Stimulated activated CD8-positive, alpha-beta memory T cell treated with anti-CD3 and anti-CD28 coated beads, Interleukin-4, amount 100 ng/mL, for 1 hour (primary cell): Measurements from ENCODE around the gene GID8.
"Not testable (repeated sequence)": the region's sequence is repeated elsewhere in the genome, so short reads cannot be mapped to it uniquely, and the experiment has no call there.

Experiments used
- DNase-seq, 2 donors: peaks; one replicate each; pipeline ENCODE4 v3.0.0-alpha.2; 2020; ENCODE audit warnings: low read depth in 2 of 2, low spot score in 1 of 2

Gene GID8

DNA sequence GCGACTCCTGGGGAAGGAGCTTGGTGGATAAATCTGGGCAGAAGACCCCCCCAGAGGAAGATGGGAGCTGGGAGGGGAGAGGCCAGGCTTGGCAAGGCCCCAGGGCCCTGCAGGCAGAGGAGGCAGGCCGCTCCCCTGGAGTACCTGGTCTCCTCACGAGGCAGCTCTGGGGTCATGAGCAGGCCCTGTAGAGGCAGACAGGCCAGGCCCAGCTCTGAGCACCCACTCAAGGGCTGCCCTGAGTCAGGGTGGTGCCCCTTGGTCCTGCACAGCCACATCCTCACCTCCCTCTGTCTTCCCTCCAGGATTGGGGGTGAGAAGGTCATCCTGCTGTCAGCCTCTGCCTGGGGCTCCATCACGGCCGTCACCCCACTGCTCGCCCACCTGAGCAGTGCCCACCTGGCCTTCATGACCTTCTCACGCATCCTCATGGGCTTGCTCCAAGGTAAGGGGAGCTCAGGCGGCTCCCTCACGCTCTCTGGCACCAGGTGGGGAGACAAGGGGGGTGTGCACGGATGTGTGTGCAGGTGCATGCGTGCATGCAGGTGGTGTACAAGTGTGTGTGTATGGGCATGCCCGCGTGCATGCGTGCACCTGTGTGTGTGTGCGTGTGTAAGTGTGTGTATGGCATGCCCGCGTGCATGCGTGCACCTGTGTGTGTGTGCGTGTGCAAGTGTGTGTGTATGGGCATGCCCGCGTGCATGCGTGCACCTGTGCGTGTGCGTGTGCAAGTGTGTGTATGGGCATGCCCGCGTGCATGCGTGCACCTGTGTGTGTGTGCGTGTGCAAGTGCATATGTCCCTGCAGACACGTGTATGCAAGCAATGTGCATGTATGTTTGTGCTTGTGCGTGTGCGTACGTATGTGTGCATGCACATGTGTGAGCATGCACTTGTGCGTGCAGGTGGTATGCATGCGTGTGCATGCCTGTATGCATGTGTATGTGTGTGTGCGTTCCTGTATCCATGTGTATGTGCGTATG lies 19.5 kb downstream of the GID8 start:
- DNase-seq: no peak

DNA sequence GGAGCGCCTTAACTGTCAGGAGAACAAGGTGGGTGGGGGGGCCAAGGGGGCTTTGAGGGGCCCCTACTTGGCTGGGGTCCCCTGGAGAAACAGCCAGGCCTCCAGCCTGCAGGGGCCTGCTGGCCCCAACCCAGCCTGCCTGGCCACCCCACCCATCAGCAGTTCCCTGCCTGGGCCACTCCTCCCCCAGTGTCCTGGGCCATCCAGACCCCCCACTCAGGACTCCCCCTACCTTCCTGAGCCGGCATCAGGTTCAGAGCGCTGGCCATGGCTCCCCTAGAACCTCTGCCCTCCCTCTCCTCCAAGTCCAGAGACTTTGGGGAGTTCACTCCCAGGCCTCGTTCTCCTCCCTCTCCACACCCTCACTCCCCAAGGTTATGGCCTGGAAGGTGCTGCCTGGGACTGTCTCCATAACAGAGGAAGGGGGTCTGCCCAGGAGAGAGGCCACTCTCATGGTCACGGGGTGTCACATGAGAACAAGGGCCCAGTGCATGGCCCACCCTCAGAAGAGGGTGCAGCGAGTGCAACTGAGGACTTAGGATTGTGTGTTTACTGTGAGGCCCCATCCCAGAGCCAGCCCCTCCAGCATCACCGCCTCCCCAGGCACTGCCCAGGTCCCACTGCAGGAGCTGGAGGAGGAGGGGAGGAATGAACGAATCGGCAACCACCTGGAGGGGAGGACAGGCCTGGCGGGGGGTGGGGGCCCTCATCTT lies 20.6 kb downstream of the GID8 start:
- DNase-seq: no peak

DNA sequence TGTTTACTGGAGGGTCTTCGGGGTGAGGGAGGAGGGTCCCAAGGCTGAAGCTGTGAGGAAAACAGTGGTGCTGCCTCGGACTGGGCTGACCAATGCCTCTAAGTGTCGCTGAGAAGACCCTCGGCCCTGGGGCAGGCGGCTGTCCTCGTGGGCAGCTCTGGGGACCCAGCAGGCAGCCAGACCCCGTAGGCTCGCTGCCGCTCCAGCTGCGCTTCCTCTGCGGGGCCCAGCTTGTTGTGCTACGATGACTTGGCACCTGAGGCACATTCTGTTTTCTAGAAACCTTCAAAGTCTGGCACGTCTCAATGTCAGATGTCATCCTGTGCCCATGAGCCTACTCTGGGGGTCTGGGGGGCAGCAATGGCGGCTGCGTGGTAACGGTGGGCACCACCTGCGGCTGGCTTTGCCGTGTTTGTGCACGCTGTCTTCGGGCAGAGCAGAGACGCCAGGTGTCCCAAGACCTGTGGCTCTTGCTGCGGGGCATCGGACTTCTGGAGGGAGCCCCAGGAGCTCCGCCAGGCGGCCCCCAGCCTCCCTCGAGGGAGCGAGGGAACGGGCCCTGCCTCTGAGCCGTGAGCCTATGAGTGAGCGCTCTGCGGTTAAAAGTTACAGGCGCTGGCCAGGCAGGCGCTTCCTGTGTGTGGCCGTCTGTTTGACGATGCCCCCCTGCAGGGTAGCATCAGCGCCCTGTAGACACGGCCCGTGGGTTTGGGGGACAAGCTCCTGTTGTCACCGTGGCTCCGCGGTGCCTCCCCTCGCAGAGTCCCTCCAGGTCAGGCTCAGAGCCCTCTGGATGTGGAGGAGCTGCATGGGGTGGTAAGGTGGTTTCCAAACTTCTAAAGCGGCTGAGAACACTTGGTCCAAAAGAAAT lies 21.4 kb downstream of the GID8 start:
- DNase-seq: no peak

DNA sequence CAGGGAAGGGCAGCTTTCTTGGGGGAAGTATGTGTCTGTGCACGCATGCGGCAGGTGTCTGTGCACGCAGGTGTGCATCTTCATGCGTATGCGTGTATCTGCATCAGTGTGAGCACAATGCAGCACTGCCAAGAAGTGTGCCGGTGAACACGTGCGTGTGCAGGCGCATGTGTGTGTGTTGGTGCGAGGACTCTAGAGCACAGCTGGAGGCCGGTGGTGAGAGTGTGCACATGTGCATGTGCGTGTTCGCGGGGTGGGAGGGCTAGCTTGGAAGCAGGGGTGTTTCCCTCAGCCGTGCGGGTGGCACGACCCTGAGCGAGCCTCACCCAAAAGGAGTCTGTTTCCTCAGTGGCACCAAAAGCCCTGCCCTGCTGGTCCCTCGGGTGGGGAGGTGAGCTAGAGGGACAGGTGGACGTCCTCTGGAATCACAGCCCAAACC lies 22.1 kb downstream of the GID8 start:
- DNase-seq: no peak

DNA sequence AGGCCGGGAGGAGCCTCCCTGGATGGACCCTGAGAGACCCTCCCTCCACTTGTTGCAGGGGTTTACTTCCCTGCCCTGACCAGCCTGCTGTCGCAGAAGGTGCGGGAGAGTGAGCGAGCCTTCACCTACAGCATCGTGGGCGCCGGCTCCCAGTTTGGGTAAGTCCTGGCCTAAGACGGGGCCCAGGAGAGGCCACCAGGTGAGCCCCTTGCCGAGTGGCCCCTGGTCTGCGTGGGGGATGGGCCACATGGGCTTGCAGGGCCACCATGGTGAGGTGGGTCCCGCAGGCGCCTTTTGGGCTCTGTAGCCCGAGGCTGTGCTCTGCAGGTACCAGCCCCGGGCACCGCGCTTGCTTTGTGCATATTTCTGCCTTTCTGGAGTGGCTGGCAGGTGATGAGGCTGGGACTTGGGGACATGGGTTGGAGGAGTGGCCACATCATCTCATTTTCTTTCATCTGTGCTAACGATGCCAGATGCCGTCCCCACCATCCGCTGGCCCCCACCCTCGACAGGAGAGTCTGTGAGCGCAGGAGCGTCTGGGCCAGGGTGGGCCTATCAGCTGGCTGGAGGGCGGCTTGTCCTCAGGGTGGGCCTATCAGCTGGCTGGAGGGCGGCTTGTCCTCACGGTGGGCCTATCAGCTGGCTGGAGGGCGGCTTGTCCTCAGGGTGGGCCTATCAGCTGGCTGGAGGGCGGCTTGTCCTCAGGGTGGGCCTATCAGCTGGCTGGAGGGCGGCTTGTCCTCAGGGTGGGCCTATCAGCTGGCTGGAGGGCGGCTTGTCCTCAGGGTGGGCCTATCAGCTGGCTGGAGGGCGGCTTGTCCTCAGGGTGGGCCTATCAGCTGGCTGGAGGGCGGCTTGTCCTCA lies 22.7 kb downstream of the GID8 start:
- DNase-seq: not testable (repeated sequence)

DNA sequence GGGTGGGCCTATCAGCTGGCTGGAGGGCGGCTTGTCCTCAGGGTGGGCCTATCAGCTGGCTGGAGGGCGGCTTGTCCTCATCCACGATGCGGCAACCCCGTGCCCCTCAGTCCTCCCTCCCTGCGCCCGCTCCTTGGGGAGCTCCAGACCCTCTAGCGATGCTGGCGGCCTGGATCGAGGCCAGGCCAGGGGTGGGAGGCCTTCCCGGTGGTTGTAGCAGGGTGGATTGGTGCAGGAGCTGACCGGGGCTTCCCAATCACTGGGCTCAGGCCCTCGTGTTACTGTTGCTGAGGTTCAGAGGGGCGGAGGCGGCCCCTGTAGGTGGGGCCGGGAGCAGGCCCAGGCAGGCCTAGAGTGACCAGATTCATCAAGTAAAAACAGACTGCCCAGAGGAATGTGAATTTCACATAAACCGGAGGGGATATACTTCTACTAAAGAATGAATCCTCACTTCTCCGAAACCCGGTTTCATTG lies 23.4 kb downstream of the GID8 start:
- DNase-seq: no peak

DNA sequence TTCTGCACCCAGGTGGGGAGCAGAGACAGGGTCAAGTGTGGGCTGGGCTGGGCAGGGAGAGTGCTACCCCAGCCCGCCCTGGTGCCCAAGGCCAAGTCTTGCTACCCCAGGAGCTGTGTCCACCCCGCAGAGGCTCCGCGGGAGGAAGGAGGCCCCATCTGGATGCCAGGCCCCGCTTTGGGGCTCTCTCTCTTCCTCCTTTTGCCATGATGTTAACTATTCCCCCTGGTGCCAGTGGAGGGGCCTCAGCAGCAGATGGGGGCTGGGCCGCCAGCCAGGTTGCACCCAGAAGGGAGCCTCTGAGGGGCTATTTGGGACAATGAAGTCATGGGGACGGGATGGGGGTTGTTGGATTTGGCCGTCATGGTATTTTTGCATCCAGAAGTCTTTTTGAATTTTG lies 23.9 kb downstream of the GID8 start:
- no peak for DNase-seq

DNA sequence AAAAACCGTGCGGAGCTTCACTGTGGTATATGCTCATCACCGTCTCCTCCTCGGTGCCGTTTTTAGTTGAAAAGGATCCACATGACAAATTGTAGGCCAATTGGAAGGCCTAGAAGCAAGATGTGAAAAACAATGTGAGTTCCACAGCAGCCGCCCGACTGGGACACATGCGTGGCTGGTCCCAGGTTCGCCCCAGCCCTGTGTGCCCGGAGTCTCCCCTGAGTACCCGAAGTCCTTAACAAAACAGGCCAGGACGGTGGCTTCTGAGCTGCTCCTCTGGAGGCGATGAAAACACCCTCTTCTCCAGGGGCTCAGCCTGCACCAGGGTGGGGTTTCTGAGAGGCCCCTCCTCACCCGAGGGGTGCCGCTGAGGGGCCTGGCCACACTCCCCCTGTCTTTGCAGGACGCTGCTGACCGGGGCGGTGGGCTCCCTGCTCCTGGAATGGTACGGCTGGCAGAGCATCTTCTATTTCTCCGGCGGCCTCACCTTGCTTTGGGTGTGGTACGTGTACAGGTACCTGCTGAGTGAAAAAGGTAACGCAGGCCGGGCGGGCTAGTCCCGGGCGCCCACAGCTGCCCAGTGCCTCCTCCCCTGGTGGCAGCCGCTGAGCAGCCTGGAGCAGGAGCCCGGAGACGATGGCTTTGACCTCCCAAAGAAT lies 24.4 kb downstream of the GID8 start:
- no peak for DNase-seq

DNA sequence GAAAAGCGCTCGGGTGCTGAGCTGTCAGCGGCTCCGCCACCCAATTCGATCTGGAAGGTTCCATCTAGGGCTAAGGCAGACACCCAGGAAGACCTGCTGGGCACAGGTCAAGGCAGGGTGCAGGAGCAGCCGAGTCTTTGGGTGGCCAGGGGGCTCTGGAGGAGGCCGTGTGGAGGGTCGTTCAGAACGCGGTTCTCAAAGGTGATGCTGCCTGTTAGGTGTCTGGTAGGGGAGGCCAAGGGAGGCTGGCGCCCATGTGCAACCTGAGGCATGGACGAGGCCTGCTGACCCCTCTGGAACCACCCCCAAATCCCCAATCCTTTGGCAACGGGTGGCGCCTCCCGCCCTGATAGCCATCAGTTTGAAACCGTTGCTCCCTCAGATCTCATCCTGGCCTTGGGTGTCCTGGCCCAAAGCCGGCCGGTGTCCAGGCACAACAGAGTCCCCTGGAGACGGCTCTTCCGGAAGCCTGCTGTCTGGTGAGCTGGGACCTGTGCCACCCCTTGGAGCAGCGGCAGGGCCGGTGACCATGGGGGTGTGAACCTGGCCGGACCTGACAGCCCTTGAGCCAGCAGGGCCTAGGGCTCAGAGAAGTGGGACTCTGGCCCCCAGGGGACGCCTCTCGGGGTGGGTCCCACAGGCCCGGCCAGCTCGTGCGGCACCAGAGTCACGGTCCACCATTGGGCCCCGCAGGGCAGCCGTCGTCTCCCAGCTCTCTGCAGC lies 25.1 kb downstream of the GID8 start:
- no peak for DNase-seq

DNA sequence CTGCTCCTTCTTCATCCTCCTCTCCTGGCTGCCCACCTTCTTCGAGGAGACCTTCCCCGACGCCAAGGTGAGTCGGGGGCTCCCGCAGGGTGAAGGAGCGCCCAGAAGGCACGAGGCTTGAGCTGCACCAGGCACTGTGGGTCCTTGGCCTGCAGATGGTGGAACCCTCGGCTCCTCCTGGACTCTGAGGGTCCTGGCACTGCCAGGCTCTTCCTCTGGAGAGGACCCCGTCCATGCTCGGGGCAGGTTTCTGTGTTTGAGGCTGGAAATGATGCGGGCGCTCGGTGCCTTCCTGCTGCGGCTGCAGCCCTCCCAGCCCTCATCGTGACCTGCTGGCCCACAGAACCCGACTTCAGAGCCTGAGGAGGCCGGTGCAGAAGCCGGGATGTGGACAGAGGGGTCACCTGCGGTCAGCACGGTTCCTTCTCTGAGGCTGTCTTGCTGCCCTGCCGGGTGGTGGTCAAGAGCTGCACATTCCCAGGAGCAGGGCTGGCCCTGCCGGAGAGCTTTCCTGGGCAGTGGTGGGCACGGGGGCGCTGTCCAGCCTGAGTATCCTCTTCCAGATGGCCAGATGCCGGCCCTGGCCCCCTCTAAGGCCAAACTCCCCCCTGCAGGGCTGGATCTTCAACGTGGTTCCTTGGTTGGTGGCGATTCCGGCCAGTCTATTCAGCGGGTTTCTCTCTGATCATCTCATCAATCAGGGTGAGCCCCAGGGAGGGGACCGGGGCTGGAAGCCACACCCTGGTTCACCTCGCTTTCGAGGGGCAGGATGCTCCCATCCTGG lies 25.9 kb downstream of the GID8 start:
- no peak for DNase-seq

DNA sequence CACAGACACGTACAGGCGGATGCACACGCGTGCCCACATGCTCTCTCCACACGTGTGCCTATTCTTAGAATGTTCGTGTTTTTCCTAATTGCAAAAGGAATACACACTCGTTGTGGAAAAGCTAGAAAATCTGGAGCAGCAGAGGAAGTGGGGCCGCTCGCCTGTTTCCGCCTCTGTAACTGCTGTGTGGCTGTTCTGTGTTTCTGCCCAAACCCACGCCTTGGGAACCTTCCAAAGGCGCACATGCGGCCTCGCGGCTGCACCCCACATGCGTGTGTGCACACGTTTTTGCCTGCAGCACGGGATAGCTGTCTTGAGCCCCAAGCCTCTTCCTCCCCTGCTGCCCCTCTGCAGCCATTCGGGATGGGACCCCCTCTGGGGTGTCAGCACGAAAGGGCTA lies 26.8 kb downstream of the GID8 start:
- DNase-seq: no peak

DNA sequence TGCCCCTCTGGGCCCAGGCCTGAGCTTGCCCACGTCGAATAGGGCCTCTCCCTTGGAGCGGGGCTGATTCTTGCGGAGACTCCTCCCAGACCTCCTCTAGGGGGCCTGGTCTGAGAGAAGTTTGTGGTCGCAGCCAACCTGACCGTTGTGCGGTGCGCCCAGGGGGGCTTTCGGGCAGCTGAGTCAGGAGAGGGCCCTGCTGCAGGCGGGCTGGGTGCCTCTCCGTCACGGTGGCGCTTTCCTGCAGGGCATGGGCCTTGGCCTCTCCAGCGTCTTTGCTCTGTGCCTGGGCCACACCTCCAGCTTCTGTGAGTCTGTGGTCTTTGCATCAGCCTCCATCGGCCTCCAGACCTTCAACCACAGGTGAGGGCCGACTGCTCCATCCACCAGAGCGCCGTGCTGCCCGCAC lies 27.4 kb downstream of the GID8 start:
- DNase-seq: no peak

DNA sequence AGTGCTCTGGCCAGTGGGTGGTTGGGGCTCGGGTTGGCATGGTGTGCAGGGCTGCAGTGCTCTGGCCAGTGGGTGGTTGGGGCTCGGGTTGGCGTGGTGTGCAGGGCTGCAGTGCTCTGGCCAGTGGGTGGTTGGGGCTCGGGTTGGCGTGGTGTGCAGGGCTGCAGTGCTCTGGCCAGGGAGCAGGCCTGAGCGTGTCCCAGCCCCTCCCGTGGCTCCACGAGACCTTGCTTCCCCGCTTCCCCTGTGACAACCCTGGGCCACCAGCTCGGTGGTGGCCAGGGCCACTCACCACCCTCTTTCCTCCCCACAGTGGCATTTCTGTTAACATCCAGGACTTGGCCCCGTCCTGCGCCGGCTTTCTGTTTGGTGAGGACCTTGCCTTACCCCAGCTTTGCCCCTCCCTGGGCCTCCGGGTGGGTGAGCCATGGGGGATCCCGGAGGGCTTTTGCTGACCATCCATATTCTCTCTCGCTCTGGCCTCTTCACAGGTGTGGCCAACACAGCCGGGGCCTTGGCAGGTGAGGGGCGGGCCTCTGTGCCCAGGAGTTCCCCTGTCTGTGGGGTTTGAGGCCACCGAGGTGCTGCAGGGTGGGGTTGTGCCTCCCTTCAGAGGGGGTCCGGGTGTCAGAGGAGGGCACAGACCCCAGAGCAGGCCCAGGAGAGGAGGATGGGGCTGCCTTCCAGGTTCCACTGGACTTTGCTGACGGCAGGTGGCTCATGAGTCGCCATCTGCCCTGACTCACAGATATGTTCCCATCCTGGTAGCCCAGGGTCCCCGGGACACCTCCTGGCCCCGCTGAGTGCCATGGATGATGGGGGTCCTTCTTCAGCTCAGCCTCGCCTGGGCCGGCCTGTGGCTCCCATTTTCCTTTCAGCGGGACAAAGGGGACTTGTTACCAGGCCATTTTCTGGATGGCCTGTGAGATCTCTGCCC lies 28.5 kb downstream of the GID8 start:
- DNase-seq: no peak

DNA sequence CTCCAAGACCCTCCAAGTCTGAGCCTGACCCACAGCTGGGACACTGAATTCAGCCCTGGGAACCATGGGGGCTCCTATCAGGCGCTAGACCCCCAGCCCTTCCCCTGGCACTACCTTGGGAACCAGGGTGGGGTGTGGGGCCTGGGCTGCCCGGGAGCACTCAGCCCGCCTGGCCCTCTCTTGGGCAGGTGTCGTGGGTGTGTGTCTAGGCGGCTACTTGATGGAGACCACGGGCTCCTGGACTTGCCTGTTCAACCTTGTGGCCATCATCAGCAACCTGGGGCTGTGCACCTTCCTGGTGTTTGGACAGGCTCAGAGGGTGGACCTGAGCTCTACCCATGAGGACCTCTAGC lies 29.2 kb downstream of the GID8 start:
- DNase-seq: no peak

DNA sequence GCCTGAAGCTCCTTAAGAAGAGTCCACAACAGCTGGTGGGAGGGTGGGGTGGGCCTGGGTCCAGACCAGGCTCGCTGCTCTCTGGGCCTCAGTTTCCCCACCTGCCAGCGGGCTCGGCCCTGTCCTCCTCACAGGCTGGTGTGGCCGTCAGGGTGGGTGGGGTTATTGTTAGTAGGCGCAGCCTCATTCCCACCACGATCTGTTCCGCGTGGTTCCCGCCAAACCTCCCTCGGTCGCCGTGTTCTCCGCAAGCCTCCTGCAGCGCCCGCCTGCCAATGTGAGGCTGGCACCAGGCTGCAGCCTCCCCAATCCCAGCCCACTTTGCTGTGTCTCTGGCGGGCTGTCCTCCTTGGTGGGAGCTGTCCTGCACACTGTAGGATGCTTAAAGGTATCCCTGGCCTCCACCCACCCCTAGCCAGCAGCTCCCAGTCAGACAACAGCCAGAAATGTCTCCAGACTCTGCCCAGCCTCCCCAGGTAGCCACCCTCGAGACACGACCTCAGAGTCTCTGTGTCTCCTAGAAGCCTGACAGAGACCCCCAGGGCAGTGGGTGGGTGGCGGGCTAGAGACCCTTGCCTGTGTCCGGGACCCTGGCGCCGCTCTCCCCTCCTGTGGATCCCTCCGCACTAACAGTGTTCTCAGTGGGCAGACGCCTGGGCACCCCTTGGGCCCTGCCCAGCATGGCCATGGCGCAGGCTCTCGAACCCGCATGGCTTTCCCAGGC lies 29.8 kb downstream of the GID8 start:
- no peak for DNase-seq

DNA sequence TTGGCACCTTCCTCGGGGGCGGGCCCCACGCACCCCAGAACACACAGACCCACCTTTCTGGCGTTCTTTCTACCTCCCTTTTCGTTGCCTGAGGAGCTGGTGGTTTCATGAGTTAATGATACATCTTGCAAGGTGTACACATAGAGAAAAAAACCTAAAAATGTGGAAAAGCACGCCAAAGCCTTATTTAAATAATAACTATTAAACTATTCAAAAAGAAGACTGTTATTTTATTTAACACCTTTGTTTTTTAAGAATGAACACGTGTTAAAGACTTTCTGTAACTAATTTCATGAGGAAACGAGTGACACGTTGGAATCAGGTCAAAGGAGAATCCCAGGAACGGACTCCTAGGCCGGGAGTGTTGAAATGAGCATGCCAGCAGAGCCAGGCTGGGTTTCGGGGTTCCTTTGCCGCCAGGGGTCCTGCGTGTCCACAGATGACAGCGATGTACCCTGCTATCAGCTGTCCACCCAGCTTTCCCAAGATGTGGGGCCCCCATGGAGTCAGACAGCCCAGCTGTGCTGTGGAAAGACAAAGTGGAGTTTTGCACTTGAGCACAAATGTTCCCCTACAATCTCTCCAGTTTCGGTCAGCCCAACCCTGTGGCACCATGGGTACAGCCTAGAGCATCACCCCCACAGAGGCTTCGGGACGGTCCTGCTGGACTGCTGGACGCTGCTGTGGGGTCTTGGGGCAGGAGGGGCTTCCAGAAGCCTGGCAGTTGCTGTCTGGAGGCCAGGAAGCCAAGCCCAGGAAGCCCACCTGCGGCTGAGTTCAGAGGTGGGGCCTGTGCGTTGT lies 30.6 kb downstream of the GID8 start:
- DNase-seq: no peak
